ENCODE results near the gene RPS3.

GRCh38 chr11:75380716-75381420 is 18.4 kb upstream of the RPS3 start:
- TF ChIP-seq ZNF274 (IDR thresholded peaks at IDR 0.05; ENCODE audit: low read depth, low read length) (no peak), YY1 (IDR thresholded peaks at IDR 0.05; ENCODE audit: insufficient read depth, insufficient read length) (no peak), SUZ12 (IDR thresholded peaks at IDR 0.05; ENCODE audit: extremely low read depth, insufficient read depth, insufficient read length) (no peak)
